SK-N-MC (cell line): ENCODE results near the gene DHCR7.

Source experiments
- EZH2 ChIP-seq: fragments of 200-600 bp; sonication (generic); IDR thresholded peaks from one replicate; pipeline ENCODE4 v1.6.1; 2017; ENCODE audit warnings: antibody characterized with exemption
- FOXP2 ChIP-seq: optimal IDR thresholded peaks from 2 replicates; pipeline ENCODE3; 2011; ENCODE audit warnings: mild to moderate bottlenecking, moderate library complexity; ENCODE audit not compliant: insufficient read depth; ENCODE audit errors: extremely low read length, control extremely low read depth
- POLR2AphosphoS5 ChIP-seq: IDR thresholded peaks from 2 replicates; pipeline ENCODE4 v1.6.1; 2012; ENCODE audit warnings: mild to moderate bottlenecking, low read depth, low read length, borderline replicate concordance

- TF ChIP-seq POLR2AphosphoS5 (no peak), FOXP2 (no peak), EZH2 (no peak)
Measured at GRCh38 chr11:71476031-71476430, 27.8 kb upstream of the DHCR7 start.
